Measurements from ENCODE around the gene EIF4EBP2. TPM values are rescaled to one million over a fixed set of nuclear protein-coding genes. Genes with fewer than 3 reads are reported as not detected.
A peak's percentile ranks its signal among the peaks of the same experiment; 100 is the strongest.

The EIF4EBP2 gene
- total RNA-seq, 1 experiment from 2014 or later = 93.2 TPM

GRCh38 chr10:70440296-70441160 lies 36.6 kb downstream of the EIF4EBP2 start:
- peaks cover 5% of the 10 kb centered on the region; the same call in 1 of the 2 replicates for H3K4me1 ChIP-seq (ENCODE audit: insufficient read depth, low read length)
- peak; percentile 70 for DNase-seq
- H2BK20ac ChIP-seq (ENCODE audit: low read depth, low read length, poor library complexity, severe bottlenecking) = no peak overlapping the region
- Mint-ChIP-seq H3K27ac (peak overlapping the region in 2 of 3 experiments; percentile 77 to 93; a peak in 3 of 7 replicates), H3K4me1 (peaks cover 43 to 47% of the 10 kb centered on the region in 2 experiments), H3K36me3 (ENCODE audit: insufficient read depth in 1 of 3, low read depth in 3 of 3) (peaks cover 0 to 35% (median 2%) of the 10 kb centered on the region in 3 experiments; a peak in 2 of 7 replicates), H3K9me3 (peaks cover 0 to 4% of the 10 kb centered on the region in 2 experiments; a peak in 2 of 5 replicates), H3K4me3 (peak overlapping the region; percentile 74 to 75), H3K27me3 (ENCODE audit: low read depth) (peaks cover 37% of the 10 kb centered on the region)
- peak overlapping the region; percentile 66 for H3K4me2 ChIP-seq (ENCODE audit: insufficient read depth, insufficient read length, low read length)
- no peaks in the 10 kb centered on the region for H4K20me1 ChIP-seq (ENCODE audit: control insufficient read depth, insufficient read depth, insufficient read length)
- H2BK5ac ChIP-seq (ENCODE audit: insufficient read length, low read length) = no peak overlapping the region
- no CpG with 5 or more reads among the region's 69 CpGs for WGBS (ENCODE audit: extremely low coverage, insufficient read length, low lambda C conversion rate)
- peaks cover 14% of the 10 kb centered on the region for H3K23me2 ChIP-seq (ENCODE audit: insufficient read length, low read depth, low read length, poor library complexity, severe bottlenecking)
- peaks cover 9% of the 10 kb centered on the region for H3K79me2 ChIP-seq (ENCODE audit: insufficient read depth, low read length)
- H2BK15ac ChIP-seq (ENCODE audit: low read depth, low read length) = no peak overlapping the region
- no peak overlapping the region for H4K5ac ChIP-seq (ENCODE audit: insufficient read length, low read depth, low read length)
- H3K79me1 ChIP-seq (ENCODE audit: insufficient read depth, low read depth, low read length, poor library complexity, severe bottlenecking) = no peaks in the 10 kb centered on the region
- H3K14ac ChIP-seq (ENCODE audit: insufficient read depth, low read length) = peak overlapping the region; percentile 3; the same call in 1 of the 2 replicates
- no peak overlapping the region for H4K8ac ChIP-seq (replicated peaks; ENCODE audit: insufficient read length, low read depth, low read length)
- H3K27ac ChIP-seq (ENCODE audit: insufficient read length, low read depth, low read length) = no peak overlapping the region
- no peak overlapping the region for H3T11ph ChIP-seq (ENCODE audit: low read length)
- no peak overlapping the region for H3K9ac ChIP-seq (ENCODE audit: extremely low read depth, insufficient read length, low read length)
- H2AFZ ChIP-seq (ENCODE audit: low read length) = no peak overlapping the region
- no peak overlapping the region for H3K4ac ChIP-seq (ENCODE audit: low read depth, low read length)
- no peak overlapping the region for H3K23ac ChIP-seq (ENCODE audit: insufficient read length, low read depth, low read length)
- no peaks in the 10 kb centered on the region for H3K9me3 ChIP-seq (ENCODE audit: control insufficient read depth, low read depth, low read length)
- H3K18ac ChIP-seq (ENCODE audit: insufficient read length, low read depth, low read length) = peak overlapping the region; percentile 6
- H2BK120ac ChIP-seq (ENCODE audit: low read depth, low read length, poor library complexity, severe bottlenecking) = no peak overlapping the region
- TF ChIP-seq CTCF (conservative IDR thresholded peaks at IDR 0.05) = no peak
- no peak overlapping the region for H2AK5ac ChIP-seq (ENCODE audit: insufficient read length, low read length)
- no peak overlapping the region for H2BK12ac ChIP-seq (ENCODE audit: insufficient read length, low read depth, low read length)
- peaks cover 7% of the 10 kb centered on the region; the same call in 1 of the 2 replicates for H3K27me3 ChIP-seq (ENCODE audit: insufficient read depth, low read length)
- no peak overlapping the region for H3K56ac ChIP-seq (ENCODE audit: insufficient read length, low read depth, low read length)
- H4K91ac ChIP-seq (ENCODE audit: insufficient read length, low read depth, low read length) = no peak overlapping the region

Data from H9 (cell line).